ENCODE measurements around the gene PRRT4. TPM values are rescaled to one million over a fixed set of nuclear protein-coding genes. Genes with fewer than 3 reads are reported as not detected.

The PRRT4 gene
- total RNA-seq, 6 experiments from 2014 or later, result 0.11 to 0.32 (median 0.18) TPM; not detected in 2

DNA sequence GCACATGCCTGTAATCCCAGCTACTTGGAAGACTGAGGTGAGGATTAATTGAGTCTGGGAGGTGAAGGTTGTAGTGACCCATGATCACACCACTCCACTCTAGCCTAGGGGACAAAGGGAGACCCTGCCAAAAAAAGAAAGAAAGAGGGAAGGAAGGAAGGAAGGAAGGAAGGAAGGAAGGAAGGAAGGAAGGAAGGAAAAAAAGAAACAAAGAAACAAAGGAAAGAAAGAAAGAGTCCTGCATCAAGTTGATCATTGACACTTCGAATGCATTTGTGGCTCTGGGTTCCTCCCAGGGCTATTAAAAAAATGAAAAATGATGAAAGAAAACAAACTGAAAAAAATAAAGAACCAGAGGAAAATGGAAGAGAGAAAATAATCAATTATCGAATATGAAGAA is 3.9 kb upstream of the PRRT4 start:
- Histone ChIP-seq H3K9me3 (no peaks in the 10 kb centered on the region), H3K4me1 (peaks cover 0 to 6% (median 0%) of the 10 kb centered on the region in 4 donors), H3K4me3 (no peak overlapping the region), H3K27ac (no peak overlapping the region), H3K36me3 (no peaks in the 10 kb centered on the region), H3K27me3 (no peaks in the 10 kb centered on the region)
- intact Hi-C loops (cut with DNase I), result no loop called here
- DNase-seq, result no peak
- 51% methylated on average over 2 of the region's 2 CpGs for WGBS (ENCODE audit: insufficient coverage, low coverage, low lambda C conversion rate, missing lambda C conversion rate)
- ATAC-seq, result no peak
- no peak for TF ChIP-seq POLR2A (IDR thresholded peaks at IDR 0.05)
- no peak for TF ChIP-seq CTCF (IDR thresholded peaks at IDR 0.05)

- 63% methylated on average over 3 of the region's 4 CpGs for WGBS (ENCODE audit: insufficient coverage, low coverage, low lambda C conversion rate, missing lambda C conversion rate)
- Histone ChIP-seq H3K9me3 (no peaks in the 10 kb centered on the region), H3K27me3 (no peaks in the 10 kb centered on the region), H3K4me3 (no peak overlapping the region), H3K36me3 (no peaks in the 10 kb centered on the region), H3K27ac (no peak overlapping the region), H3K4me1 (peaks cover 0 to 6% (median 0%) of the 10 kb centered on the region in 4 donors)
- TF ChIP-seq POLR2A (IDR thresholded peaks at IDR 0.05) (no peak), CTCF (IDR thresholded peaks at IDR 0.05) (no peak)
- ATAC-seq, result no peak
- DNase-seq, result no peak
- intact Hi-C loops (cut with DNase I), result no loop called here
Observed at GRCh38 chr7:128364166-128364870, 2.8 kb upstream of the PRRT4 start.

DNA sequence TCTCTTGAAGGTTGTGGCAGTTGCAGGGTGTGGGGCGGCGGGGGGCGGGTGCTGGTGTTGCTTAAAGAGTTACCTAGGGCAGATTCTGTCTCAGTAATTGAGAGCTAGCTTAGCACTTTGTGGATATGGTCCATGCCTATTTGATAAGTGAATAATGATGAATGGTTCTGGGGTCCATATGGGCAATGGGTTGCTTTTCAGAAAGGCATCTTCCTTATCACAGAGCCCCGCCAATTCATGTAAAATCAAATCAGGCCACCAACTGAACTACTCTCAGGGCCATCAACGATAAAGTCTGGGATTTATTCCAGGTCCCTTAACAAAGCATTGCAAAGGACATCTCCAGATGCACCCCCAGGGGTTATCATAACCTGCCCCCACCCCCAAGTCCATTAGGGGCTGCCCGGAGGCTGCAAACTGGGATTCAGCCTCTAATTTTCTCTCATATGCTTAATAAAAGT is 1.8 kb upstream of the PRRT4 start:
- intact Hi-C loops (cut with DNase I), result no loop called here
- H3K9me3 ChIP-seq, result no peaks in the 10 kb centered on the region
- WGBS (ENCODE audit: insufficient coverage, low coverage, low lambda C conversion rate, missing lambda C conversion rate), result 61% methylated on average over 6 of the region's 6 CpGs
- H3K36me3 ChIP-seq, result no peaks in the 10 kb centered on the region
- no peak overlapping the region for H3K27ac ChIP-seq
- ATAC-seq (no peak), DNase-seq (no peak)
- no peaks in the 10 kb centered on the region for H3K27me3 ChIP-seq
- no peak overlapping the region for H3K4me3 ChIP-seq
- TF ChIP-seq CTCF (IDR thresholded peaks at IDR 0.05) (no peak), POLR2A (IDR thresholded peaks at IDR 0.05) (no peak)
- H3K4me1 ChIP-seq, result peaks cover 0 to 6% (median 0%) of the 10 kb centered on the region in 4 donors

- no peak for DNase-seq
- no peaks in the 10 kb centered on the region for H3K36me3 ChIP-seq
- intact Hi-C loops (cut with DNase I), result no loop called here
- H3K4me3 ChIP-seq, result no peak overlapping the region
- H3K9me3 ChIP-seq, result no peaks in the 10 kb centered on the region
- H3K27me3 ChIP-seq, result no peaks in the 10 kb centered on the region
- 83% methylated on average over 4 of the region's 4 CpGs for WGBS (ENCODE audit: insufficient coverage, low coverage, low lambda C conversion rate, missing lambda C conversion rate)
- H3K4me1 ChIP-seq, result peaks cover 0 to 6% (median 0%) of the 10 kb centered on the region in 4 donors
- TF ChIP-seq CTCF (IDR thresholded peaks at IDR 0.05) (no peak), POLR2A (IDR thresholded peaks at IDR 0.05) (no peak)
- no peak for ATAC-seq
- H3K27ac ChIP-seq, result no peak overlapping the region
Observed at GRCh38 chr7:128362670-128363069, 1.2 kb upstream of the PRRT4 start.

All from right lobe of liver (tissue), 6 donors.